Right renal cortex interstitium (tissue), 3 donors: Measurements from ENCODE around the gene SLC16A5. TPM values are rescaled to one million over a fixed set of nuclear protein-coding genes. Genes with fewer than 3 reads are reported as not detected.

ENCODE experiments used
- DNase-seq, 3 donors: peaks; one replicate each; pipeline ENCODE4 v3.0.0-alpha.2; 2013; ENCODE audit warnings: low read depth in 3 of 3, low spot score in 2 of 3
- polyA plus RNA-seq, 3 donors: library from polyadenylated mRNA; unstranded; fragments of 120-200 nt; gene quantifications; one replicate each; pipeline ENCODE4 v1.2.1, GENCODE V29; 2013; ENCODE audit not compliant: insufficient read length in 3 of 3

The SLC16A5 gene
- polyA plus RNA-seq, 3 donors, result 21.1 to 24.8 (median 23.6) TPM

DNA sequence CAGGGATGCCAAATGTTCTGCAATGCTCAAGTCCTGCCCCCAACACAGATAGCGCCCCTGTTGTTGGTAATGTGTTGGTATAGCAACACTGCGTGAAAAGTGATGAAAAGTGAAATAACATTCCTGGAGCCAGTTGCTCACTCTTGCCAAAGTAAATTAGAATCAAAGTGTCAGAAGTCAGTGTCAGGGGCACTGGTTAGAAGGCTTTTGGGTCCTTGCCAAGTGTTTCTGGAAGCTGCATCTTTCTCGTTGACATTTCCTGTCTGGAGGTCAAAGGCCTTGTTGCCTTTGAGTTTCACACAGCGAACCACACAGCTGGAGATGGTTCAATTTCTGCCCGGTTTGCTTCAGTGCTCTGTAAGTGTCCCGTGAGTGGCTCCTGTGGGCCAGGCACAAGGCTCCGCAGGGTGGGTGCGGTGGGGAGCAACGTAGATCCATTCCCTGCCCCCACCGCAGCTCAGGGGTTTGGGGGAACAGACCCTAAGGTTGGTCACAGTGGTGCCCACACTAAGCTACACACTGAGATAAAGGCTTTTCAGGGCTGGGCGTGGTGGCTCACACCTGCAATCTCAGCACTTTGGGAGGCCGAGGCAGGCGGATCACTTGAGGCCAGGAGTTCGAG is 3.6 kb upstream of the SLC16A5 start:
- DNase-seq, result no peak

DNA sequence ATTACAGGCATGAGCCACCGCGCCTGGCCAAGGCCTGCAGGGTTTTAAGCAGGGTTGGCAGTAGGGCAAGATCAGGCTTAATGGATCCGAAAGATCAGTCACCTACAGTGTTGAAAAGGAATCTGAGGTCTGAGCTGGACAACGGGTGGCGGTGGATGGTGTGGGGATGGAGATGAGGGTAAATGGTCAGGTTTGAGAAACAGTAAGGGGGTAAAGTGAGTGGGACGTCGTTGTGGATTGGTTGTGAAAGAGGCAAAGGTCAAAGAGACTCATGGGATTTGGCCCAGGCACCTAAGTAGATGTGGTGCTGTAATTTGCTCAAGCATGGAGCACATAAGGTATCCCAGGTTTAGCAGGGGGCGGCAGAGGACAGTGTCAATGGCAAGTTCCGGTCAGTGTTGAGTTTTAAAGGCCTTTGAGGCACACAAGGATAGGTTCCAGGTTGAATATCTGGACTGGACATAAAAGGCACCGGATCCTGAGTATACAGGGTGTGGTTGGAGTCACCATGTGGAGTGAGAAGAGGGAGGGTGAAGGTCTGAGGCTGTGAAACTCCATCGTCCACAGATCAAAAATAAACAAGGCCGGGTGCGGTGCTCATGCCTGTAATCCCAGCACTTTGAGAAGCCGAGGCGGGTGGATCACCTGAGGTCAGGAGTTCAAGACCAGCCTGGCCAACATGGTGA is 1.1 kb upstream of the SLC16A5 start:
- DNase-seq, result no peak

DNA sequence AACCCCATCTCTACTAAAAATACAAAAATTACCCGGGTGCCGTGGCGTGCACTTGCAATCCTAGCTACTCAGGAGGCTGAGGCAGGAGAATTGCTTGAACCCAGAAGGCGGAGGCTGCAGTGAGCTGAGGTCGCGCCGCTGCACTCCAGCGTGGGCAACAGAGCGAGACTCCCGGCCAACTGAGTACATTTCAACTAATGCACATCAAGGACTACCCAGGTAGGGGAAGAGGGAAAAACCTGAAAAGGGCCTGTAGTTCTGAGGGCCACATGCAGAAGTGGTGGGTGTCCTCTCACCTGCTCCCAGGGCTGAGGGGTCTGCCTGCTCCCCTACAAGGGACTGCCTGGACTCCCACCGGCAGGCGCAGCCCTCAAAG is 584 bp upstream of the SLC16A5 start:
- no peak for DNase-seq

DNA sequence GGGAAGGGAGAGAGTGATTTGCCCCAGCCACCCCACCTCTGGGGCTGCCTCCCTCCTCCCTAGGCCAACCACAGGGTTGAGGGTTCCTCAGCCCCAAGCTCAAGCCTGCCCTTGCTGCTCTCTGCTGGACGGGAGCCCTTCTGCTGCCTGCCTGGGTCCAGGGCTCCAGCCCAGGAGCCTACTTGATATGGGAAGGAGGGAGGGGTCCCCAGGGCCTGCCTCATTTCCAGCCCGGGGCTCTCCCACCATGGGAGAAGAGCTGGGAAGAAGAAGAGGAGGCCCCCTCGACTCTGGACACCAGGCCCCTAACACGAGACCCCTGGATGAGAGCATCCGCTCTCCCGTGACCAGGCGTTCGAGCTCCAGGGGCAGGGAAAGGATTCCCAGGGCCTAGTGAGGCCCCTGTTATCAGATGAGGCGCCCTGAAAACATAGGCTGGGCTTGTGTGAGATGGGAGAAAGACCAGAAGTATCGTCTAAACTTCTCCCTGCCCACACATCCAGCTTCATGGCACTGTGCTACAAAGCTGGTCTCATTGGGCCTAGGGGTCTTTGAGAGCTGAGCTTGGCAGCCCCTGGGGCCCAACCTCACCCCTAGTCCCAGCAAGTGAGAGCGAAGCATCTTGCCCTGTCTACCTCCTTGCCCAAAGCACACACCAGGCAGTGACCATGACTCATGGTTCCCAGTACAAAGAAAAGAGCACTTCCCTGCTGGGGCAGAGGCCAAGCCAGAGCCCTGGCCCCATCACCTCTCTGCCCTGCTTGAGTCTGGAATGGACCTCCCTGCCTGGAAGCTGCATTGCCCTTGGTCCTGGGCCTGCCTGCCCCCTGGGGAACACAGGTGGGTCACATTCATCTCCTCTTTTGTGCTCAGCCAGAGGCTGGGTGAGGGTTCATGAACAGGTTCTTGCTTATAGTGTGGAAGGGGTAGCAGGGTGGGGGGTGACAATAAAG is 987 bp downstream of the SLC16A5 start:
- DNase-seq, result no peak

DNA sequence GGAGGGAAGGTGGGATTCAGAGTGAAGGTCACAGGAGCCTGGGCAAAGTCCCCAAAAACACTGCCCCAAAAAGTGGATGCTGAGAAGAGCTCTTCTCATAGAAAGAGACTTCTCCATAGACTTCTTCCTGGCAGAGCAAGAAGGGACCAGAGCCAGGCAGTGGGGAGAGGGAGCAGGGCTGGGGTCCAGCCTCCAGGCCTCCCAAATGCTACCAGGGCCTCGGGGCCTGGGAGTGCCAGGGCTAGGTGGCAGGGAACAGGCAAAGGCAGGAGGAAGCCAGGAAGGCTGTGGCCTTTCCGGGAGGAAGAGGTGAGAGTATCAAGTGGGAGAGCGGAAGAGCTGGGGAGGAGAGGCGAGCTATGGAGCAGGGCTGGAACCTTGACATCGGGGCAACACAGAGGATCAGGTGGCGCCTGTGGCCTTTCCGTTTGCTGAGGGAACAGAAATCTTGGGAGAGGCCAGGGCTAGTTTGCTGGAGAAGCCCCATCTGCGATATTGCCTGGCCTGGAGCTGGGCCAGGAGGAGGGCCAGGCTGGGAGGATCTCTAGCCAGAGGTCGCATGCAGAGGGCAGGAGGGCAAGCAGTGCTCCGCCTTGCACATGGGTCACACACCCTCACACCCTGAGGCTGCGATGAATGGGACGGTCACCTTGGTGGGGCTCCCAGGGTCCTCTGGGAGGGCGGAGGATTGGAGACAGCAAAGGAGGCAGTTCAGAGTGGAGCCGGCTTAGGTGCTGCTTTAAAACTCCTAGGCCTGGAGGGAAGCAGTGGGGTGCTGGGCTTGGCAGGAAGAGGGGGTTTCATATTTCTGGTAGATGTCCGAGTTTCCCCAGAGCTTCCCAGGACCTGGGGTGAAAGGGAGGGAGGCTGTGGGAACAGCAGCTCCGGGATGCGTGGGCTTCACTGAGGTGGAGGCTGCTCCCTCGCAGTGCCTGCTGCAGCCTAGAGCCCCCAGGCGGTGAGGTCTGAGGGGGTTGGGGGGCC is 3.4 kb downstream of the SLC16A5 start:
- DNase-seq, result no peak

DNA sequence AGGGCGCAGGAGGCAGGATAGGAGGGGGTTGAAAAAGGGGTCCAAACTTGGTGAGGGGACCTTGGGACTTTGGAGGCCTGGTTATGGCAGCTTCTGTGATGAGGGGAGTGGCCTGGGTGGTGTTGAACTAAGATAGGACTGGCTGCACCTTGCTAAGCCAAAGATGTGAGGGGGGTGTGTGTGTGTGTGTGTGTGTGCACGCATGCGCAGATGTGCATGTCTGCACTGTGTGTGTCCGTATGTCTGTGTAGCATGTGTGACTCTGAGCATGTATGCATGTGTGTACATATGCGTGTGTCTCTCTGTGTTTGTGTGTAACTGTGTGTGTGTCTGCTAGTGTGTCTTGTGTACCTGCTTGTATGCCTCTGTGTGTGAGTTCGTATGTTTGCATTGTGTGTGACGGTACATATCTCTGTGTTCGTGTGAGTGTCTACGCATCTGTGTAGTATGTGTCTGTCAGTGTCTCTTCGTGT is 4.1 kb downstream of the SLC16A5 start:
- DNase-seq, result no peak

DNA sequence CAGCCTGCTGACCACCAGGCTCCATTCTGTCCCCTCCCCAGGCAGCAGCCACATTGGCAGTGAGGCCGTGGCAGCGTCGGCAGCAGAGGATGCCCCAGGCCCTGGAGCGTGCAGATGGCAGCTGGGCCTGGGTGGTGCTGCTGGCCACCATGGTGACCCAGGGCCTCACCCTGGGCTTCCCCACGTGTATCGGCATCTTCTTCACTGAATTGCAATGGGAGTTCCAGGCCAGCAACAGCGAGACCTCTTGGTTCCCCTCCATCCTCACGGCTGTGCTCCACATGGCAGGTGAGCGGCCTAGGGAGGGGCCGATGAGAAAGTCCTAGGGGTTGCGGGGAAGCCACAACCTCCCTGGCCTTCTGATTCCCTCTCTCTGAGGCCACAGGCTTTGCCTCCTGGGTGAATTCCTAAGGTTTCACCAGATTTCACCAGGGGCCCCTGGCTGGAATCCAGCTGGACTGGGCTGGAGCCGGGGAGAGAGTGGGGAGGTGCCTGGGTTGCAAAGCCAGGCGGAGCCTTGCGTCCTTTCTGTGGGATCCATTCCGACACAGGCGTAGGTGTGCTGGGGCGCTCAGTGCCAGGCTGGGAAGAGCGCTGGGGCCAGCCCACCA is 5.9 kb downstream of the SLC16A5 start:
- DNase-seq, result no peak

DNA sequence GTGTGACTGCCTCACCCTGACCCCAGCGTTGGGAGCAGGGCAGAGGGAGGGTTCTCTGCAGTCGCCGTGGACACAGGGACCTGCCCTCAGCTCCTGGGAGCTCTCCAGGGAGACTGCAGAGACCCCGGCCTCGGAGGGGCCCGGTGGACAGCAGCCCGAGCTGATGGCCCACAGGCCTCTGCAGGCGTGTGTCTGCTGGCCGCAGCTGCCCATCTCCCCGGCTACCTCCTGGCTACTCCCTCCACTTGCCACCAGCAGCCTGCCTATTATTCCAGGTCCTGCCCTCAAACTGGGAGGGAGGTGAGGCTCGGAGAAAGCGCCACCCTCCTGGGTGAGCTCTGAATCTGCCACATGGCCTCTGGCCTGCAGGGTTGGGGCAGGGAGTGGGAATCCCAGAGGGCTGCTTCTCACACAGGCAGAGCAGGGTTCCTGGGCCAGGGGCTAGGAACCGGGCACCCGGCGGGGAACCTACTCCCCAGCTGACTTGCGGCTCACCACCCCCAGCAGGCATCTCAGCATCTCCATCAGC is 7.2 kb downstream of the SLC16A5 start:
- no peak for DNase-seq

DNA sequence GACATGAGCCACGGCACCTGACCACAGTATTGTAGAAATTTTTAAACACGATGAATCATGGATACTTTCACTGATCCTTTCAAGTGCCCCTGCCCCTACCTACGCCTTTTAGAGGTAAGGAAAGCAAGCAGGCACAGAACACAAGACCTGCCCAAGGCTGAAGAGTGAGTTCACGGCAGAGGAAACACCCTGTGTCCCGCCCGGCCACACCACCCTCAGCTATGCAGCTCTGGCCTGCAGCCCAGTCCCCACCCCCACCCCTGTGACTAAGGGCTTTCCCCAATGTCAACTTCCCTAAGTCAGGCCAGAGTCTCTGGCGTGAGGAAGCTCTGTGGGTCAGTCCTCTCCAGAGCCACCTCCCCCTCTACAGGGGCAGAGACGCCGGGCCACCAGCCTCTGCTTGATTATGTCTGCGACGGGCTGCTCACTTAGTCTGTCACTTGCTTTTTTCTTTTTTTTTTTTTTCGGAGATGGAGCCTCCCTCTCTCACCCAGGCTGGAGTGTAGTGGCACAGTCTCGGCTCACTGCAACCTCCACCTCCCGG is 8.4 kb downstream of the SLC16A5 start:
- no peak for DNase-seq

DNA sequence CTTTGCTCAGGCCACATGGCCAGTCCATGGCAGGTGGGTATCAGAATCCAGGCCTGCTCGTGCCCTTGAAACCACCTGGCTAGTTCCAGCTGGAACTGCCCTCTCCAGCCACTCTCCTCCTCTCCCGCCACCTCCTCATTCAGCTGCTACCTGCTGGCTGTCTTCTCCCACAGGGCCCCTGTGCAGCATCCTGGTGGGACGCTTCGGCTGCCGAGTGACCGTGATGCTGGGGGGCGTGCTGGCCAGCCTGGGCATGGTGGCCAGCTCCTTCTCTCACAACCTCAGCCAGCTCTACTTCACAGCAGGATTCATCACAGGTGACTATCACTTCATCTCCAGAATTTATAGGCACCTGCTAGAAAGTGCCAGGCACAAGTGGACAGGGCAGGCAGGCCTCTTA is 10.1 kb downstream of the SLC16A5 start:
- DNase-seq, result no peak

DNA sequence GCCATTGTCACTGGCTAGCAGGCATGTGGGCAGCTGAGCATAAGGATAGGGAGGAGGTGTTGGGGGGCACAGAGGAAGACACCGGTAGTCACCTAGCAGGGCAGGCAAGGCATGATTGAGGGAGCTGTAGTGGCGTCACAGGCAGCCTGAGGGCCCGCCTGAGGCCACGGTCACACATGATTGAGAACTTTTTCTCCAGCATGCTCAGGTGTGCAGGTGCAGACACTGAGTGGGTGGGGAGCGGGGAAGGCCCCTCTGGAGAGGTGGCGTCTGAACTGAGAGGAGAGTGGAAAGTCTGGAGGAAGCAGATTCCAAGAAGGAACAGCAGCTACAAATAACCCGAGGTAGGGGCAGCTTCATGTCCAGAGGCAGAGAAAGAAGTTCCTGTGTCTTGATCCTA is 11.1 kb downstream of the SLC16A5 start:
- DNase-seq, result no peak

DNA sequence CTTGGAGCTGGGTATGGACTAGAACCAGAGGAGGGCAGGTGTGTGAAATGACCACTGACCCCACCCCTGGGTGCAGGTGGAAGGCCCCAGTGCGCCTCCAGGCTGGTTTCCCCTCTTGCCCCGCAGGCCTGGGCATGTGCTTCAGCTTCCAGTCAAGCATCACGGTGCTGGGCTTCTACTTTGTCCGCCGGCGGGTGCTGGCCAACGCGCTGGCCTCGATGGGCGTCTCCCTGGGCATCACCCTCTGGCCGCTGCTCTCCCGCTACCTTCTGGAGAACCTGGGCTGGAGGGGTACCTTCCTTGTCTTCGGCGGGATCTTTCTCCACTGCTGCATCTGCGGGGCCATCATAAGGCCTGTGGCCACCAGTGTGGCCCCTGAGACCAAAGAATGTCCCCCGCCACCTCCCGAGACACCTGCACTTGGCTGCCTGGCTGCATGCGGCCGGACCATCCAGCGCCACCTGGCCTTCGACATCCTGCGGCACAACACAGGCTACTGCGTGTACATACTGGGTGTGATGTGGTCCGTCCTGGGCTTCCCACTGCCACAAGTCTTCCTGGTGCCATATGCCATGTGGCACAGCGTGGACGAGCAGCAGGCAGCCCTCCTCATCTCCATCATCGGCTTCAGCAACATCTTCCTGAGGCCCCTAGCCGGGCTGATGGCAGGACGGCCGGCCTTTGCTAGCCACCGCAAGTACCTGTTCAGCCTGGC is 12.3 kb downstream of the SLC16A5 start:
- DNase-seq, result no peak

DNA sequence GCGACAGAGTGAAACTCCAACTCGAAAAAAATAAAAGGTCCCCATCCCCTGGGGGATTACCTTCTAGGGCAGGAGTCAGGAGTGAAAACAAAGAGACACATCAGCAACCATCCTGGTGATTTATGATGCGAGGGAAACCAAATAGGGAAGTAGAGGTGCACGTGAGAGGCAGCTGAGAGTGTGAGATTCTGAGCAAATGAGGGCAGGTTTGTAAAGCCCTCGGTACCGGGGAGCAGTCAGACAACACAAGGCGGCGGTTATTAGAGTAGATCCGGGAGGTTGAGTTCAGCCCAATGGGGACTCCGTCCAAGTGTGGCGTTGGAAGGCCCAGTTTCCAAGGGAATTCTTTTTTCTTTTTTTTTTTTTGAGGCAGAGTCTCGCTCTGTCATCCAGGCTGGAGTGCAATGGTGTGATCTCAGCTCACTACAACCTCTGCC is 14.6 kb downstream of the SLC16A5 start:
- no peak for DNase-seq

DNA sequence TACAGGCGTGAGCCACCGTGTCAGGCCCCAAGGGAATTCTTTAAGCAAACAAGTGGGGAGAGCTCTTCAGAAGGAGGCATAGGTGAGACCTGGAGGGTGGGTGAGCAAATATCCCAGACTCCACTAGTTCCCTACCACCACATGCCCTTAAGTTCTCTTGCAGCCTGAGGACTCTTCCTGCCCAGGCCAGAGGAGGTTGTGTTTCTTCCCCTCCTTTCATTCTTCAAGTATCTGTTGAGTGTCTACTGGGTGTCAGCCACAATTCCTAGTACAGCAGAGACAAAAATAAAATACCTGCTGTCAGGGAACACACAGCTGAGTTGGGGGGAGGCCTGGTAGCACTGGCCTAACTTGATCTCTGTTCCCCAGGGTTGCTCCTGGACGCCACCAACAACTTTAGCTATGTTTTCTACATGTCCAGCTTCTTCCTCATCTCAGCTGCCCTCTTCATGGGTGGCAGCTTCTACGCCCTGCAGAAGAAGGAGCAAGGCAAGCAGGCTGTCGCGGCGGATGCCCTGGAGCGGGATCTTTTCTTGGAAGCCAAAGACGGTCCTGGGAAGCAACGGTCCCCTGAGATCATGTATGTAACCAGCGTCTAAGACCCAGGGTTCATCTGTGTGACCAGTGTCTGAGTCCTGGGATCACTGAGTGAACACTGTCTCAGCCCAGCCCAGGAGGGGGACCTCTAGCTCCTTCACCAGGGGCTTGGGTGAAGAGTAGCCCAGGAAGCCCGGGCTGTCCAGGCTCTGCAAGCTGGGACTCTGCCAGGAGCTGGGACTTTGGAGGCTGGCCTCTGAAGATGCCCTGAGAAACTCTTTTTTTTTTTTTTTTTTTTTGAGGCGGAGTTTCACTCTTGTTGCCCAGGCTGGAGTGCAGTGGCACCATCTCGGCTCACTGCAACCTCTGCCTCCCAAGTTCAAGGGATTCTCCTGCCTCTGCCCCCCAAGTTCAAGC is 16.1 kb downstream of the SLC16A5 start:
- DNase-seq, result no peak

DNA sequence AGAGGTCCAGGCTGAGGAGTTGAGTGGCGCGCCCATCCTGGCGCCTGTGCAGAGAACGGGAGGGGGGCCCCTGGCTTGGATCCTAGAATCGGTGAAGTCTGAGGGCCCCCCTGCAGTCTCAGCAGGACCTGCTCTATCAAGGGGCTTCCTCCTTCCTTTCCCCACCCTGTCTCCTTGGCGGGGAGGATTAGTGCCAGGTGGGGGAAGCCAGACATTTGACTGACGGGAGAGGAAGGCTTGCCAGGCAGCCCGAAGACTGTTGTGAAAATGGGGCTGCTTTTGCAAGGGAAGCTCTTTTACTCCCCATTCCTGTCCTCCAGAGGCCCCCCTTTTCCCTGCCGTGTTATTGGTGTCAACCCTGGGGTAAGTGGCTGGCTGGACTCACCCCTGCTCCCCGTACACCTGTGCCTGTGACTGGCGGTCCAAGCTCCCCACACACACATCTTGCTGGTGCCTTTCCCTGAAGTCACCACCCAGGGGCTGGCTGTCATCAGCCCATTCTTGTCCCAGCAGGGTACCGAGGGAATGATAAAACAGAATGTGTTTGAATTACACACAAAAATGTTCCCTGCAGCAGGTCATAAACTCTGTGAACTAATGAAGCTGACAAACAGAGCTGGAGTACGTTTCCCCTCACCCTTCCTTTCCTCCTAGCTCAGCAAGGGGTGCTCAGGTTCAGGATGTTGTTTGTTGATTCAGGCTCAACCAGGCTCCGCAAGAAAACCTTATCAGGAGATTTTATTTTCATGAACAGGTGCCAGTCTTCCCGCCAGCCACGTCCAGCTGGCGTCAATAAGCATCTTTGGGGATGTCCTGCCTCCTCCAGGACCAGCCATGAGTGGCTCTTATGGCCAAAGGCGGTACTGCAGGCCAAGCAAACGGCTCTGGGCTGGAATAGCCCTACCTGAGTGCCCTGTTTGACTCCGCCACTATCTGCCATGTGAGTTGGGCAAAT is 17.6 kb downstream of the SLC16A5 start:
- DNase-seq, result no peak

DNA sequence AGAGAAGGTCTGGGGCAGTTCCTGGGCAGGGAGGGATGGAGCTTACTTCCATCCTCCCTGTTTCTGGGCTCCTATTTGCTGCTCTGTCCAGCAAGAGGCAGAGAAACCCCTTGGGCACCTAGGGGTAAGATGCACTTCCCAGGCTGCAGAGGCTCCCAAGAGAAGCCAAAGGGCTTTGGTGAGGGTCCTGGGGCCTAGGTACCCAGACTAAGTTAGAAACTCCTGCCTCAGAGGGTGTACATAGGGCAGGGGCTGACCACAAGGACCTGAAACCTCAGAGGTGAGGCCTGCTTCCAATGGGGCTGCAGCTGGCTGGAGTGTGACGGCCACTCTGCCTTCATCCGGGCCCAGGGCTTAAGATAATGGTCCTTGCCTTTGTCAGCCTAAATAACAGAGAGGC is 20.4 kb downstream of the SLC16A5 start:
- no peak for DNase-seq
